Psoas muscle (tissue), 8 donors: ENCODE data around the gene ZRANB2. TPM values are rescaled to one million over a fixed set of nuclear protein-coding genes. Genes with fewer than 3 reads are reported as not detected.

Source experiments
- ATAC-seq, 4 donors: fragments of 200-7000 bp; cut with Tn5 transposase; one replicate each; pipeline ENCODE4 v1.9.1; 2020; ENCODE audit warnings: moderate library complexity in 3 of 4, mild to moderate bottlenecking in 2 of 4
- DNase-seq, 2 donors: peaks; one replicate each; pipeline ENCODE4 v3.0.0-alpha.2; 2020
- H3K27ac ChIP-seq: fragments of 200-600 bp; one replicate; pipeline ENCODE4 v1.8.0; 2022
- H3K27me3 ChIP-seq, 3 donors: fragments of 200-600 bp in 1 of 3; one replicate each; pipeline versions ENCODE4 v1.6.1 to v1.8.0; 2013 to 2022; ENCODE audit warnings: low read length in 2 of 3, mild to moderate bottlenecking in 2 of 3, moderate library complexity in 1 of 3; ENCODE audit not compliant: insufficient read depth in 3 of 3
- H3K36me3 ChIP-seq, 2 donors: fragments of 200-600 bp in 1 of 2; one replicate each; pipeline versions ENCODE4 v1.6.1 to v1.8.0; 2013 to 2022; ENCODE audit warnings: low read depth in 1 of 2, mild to moderate bottlenecking in 1 of 2, moderate library complexity in 1 of 2; ENCODE audit not compliant: insufficient read depth in 1 of 2
- H3K4me1 ChIP-seq: fragments of 200-600 bp; one replicate; pipeline ENCODE4 v1.8.0; 2022
- H3K4me3 ChIP-seq: fragments of 200-600 bp; one replicate; pipeline ENCODE4 v1.8.0; 2022; ENCODE audit warnings: mild to moderate bottlenecking
- H3K9me3 ChIP-seq: fragments of 200-600 bp; one replicate; pipeline ENCODE4 v1.8.0; 2022
- WGBS, 3 donors: extraction: QIAGEN DNeasy Blood & Tissue Kit; methylation state at CpG; one replicate each; pipeline versions ENCODE4 v1.1.6 to v1.1.7; 2013; 5-methylcytosine and 5-hydroxymethylcytosine counted together
- intact Hi-C, 2 donors: fragments of 100-400 bp; cut with DNase I; formaldehyde crosslinking; loops; one replicate each; pipeline versions ENCODE4 v1.11.0 to v1.14.2; 2022
- polyA plus RNA-seq, 3 donors: library from polyadenylated mRNA; stranded (reverse); fragments of 200-250 nt; gene quantifications; one replicate each; pipeline ENCODE4 v1.2.3, GENCODE V29; 2013
- total RNA-seq, 4 donors: library from RNA; stranded (reverse); fragmentation: NEBNext Ultra II Directional in 2 of 4; extraction: Animal tissue kit (Norgen Biotek cat#: 25700) in 2 of 4; gene quantifications; one replicate each; pipeline versions ENCODE4 v1.2.1 to v1.2.4, GENCODE V29; 2021 to 2023
- TF ChIP-seq, protein P1 (sequence below): fragments of 200-600 bp; IDR thresholded peaks from one replicate; pipeline ENCODE4 v1.8.0; 2022; ENCODE audit warnings: antibody characterized with exemption
- donor health status: healthy with polysubstance abuse.
- donor health status: DM: no; HTN: no; CAD: no; lungs with moderate emphysema.
- donor health status: Bipolar disorder and iron deficiency.
- donor health status: healthy.
- donor health status: DM: yes; HTN: yes; CAD: no.
- donor health status: DM: no; HTN: no; CAD: no.
- donor health status: DM: no; HTN: no; CAD: no.
- donor health status: DM: yes; HTN: yes; CAD: no.

ZRANB2 gene
- total and polyA plus RNA-seq, 7 donors, result 28.2 to 64.5 (median 41.6) TPM

- peaks cover 9 to 33% of the 10 kb centered on the region in 2 donors for H3K36me3 ChIP-seq
- H3K27ac ChIP-seq, result peak overlapping the region; percentile 90
- peaks cover 16% of the 10 kb centered on the region for H3K4me1 ChIP-seq
- peak; percentile 35 to 68 (median 40) for ATAC-seq
- 0 to 1% (median 0%) methylated on average over 17 of the region's 17 CpGs for WGBS, 3 donors
- TF ChIP-seq, protein P1, sequence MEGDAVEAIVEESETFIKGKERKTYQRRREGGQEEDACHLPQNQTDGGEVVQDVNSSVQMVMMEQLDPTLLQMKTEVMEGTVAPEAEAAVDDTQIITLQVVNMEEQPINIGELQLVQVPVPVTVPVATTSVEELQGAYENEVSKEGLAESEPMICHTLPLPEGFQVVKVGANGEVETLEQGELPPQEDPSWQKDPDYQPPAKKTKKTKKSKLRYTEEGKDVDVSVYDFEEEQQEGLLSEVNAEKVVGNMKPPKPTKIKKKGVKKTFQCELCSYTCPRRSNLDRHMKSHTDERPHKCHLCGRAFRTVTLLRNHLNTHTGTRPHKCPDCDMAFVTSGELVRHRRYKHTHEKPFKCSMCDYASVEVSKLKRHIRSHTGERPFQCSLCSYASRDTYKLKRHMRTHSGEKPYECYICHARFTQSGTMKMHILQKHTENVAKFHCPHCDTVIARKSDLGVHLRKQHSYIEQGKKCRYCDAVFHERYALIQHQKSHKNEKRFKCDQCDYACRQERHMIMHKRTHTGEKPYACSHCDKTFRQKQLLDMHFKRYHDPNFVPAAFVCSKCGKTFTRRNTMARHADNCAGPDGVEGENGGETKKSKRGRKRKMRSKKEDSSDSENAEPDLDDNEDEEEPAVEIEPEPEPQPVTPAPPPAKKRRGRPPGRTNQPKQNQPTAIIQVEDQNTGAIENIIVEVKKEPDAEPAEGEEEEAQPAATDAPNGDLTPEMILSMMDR, result no peak
- intact Hi-C loops, result no loop called here
- DNase-seq, result no peak
- H3K9me3 ChIP-seq, result no peaks in the 10 kb centered on the region
- H3K4me3 ChIP-seq, result peak overlapping the region; percentile 81
- peaks cover 0 to 13% (median 4%) of the 10 kb centered on the region in 3 donors for H3K27me3 ChIP-seq
Measured at GRCh38 chr1:71080230-71080738, 551 bp downstream of the ZRANB2 start.

DNA sequence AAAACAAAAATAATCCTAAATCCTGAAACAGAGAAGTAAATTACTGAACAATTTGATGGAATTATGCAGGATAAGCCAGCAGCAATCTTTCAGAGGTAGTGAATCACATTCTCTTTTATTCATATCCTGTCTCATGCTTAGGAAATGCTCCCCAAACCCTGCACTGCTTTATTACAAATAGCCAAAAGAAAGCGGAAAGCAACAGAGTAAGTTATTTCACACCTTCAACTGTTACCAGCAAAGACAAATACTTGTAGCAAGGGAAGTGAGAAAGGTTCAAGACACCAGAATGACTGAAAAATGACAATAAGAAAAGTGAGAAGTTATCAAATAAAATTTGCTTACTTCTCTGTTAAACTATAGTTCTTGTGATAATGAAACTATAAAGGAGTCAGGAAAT is 6.2 kb downstream of the ZRANB2 start:
- H3K27ac ChIP-seq, result no peak overlapping the region
- H3K4me1 ChIP-seq, result peaks cover 12% of the 10 kb centered on the region
- TF ChIP-seq, protein P1, result no peak
- no peak for DNase-seq
- peaks cover 18 to 89% of the 10 kb centered on the region in 2 donors for H3K36me3 ChIP-seq
- no peak for ATAC-seq
- no peak overlapping the region for H3K4me3 ChIP-seq
- no peaks in the 10 kb centered on the region for H3K27me3 ChIP-seq
- intact Hi-C loops, result loop anchor here in 1 of 2 donors (1.0 kb wide), 1 partner anchor 12 kb away; no protein-coding TSS in a partner anchor
- WGBS, 3 donors, result 96 to 100% (median 96%) methylated on average over 1 of the region's 1 CpG
- no peaks in the 10 kb centered on the region for H3K9me3 ChIP-seq

GRCh38 chr1:71072273-71072672 is 8.6 kb downstream of the ZRANB2 start:
- H3K27me3 ChIP-seq, result no peaks in the 10 kb centered on the region
- TF ChIP-seq, protein P1, result no peak
- no peaks in the 10 kb centered on the region for H3K4me1 ChIP-seq
- DNase-seq (no peak), ATAC-seq (no peak)
- peaks cover 23 to 100% of the 10 kb centered on the region in 2 donors for H3K36me3 ChIP-seq
- no peak overlapping the region for H3K4me3 ChIP-seq
- no peaks in the 10 kb centered on the region for H3K9me3 ChIP-seq
- H3K27ac ChIP-seq, result no peak overlapping the region
- intact Hi-C loops, result no loop called here

GRCh38 chr1:71071720-71072119 is 9.1 kb downstream of the ZRANB2 start:
- H3K4me3 ChIP-seq, result no peak overlapping the region
- WGBS, 3 donors, result 89 to 94% (median 93%) methylated on average over 4 of the region's 4 CpGs

More at GRCh38 chr1:71071720-71072119, 9.1 kb downstream of the ZRANB2 start:
- intact Hi-C loops, result no loop called here
- Histone ChIP-seq H3K27me3 (no peaks in the 10 kb centered on the region), H3K27ac (no peak overlapping the region), H3K36me3 (peaks cover 23 to 100% of the 10 kb centered on the region in 2 donors), H3K4me1 (no peaks in the 10 kb centered on the region), H3K9me3 (no peaks in the 10 kb centered on the region)
- TF ChIP-seq, protein P1, result no peak
- no peak for DNase-seq
- ATAC-seq, result no peak
